Loucy (cell line): Measurements from ENCODE around the gene ZFYVE21.

Source experiments
- H2AFZ ChIP-seq: fragments of 200-600 bp; sonication (generic); 2 replicates; pipeline ENCODE4 v1.6.0; 2016; ENCODE audit warnings: antibody characterized with exemption, mild to moderate bottlenecking, low read length, moderate library complexity
- H3F3A ChIP-seq: fragments of 200-600 bp; 2 replicates; pipeline ENCODE4 v1.6.0; 2016; ENCODE audit warnings: antibody characterized with exemption, low read depth, mild to moderate bottlenecking
- H3K27me3 ChIP-seq: fragments of 200-600 bp; sonication (generic); 2 replicates; pipeline ENCODE4 v1.6.1; 2014; ENCODE audit warnings: low read length, mild to moderate bottlenecking; ENCODE audit not compliant: insufficient read depth, poor library complexity, severe bottlenecking
- H3K36me3 ChIP-seq: fragments of 200-600 bp; sonication (generic); 2 replicates; pipeline ENCODE4 v1.6.1; 2016; ENCODE audit warnings: low read length; ENCODE audit not compliant: insufficient read depth
- H3K4me1 ChIP-seq: fragments of 200-600 bp; sonication (generic); 2 replicates; pipeline ENCODE4 v1.5.1; 2014; ENCODE audit warnings: low read length, mild to moderate bottlenecking; ENCODE audit not compliant: insufficient read depth, poor library complexity, severe bottlenecking
- H3K4me2 ChIP-seq: fragments of 200-600 bp; sonication (generic); 2 replicates; pipeline ENCODE4 v1.6.0; 2014; ENCODE audit warnings: antibody characterized with exemption, low read length, low read depth, mild to moderate bottlenecking; ENCODE audit not compliant: poor library complexity, severe bottlenecking
- H3K4me3 ChIP-seq: fragments of 200-600 bp; sonication (generic); 2 replicates; pipeline ENCODE4 v1.5.1; 2014; ENCODE audit warnings: low read length, mild to moderate bottlenecking, mixed read lengths; ENCODE audit not compliant: poor library complexity, severe bottlenecking
- H3K79me2 ChIP-seq: fragments of 200-600 bp; sonication (generic); 2 replicates; pipeline ENCODE4 v1.6.1; 2014; ENCODE audit warnings: low read length; ENCODE audit not compliant: insufficient read depth
- H3K9ac ChIP-seq: fragments of 200-600 bp; sonication (generic); 2 replicates; pipeline ENCODE4 v1.6.0; 2014; ENCODE audit warnings: mild to moderate bottlenecking, low read depth, low read length, moderate library complexity; ENCODE audit not compliant: poor library complexity, severe bottlenecking
- H3K9me2 ChIP-seq: fragments of 200-600 bp; sonication (generic); replicated peaks from 2 replicates; pipeline ENCODE4 v1.6.1; 2016; ENCODE audit warnings: low read depth, low read length, mixed read lengths
- H3K9me3 ChIP-seq: fragments of 200-600 bp; sonication (generic); 2 replicates; pipeline ENCODE4 v1.6.1; 2014; ENCODE audit warnings: mild to moderate bottlenecking, antibody characterized with exemption, low read length, low read depth; ENCODE audit not compliant: insufficient read depth
- H4K20me1 ChIP-seq: fragments of 200-600 bp; sonication (generic); 2 replicates; pipeline ENCODE4 v1.6.0; 2014; ENCODE audit warnings: antibody characterized with exemption, low read length, mild to moderate bottlenecking; ENCODE audit not compliant: insufficient read depth, poor library complexity, severe bottlenecking
- EZH2phosphoT487 ChIP-seq: fragments of 200-600 bp; IDR thresholded peaks from 2 replicates; pipeline ENCODE4 v1.6.1; 2018; ENCODE audit warnings: antibody characterized with exemption, mild to moderate bottlenecking, moderate library complexity, borderline replicate concordance
- TF ChIP-seq, protein P1 (sequence below): fragments of 200-600 bp; sonication (generic); conservative IDR thresholded peaks from 2 replicates; pipeline ENCODE4 v1.5.1; 2014; ENCODE audit warnings: mild to moderate bottlenecking, antibody characterized with exemption, low read length

ZFYVE21 gene

GRCh38 chr14:103714063-103714724, 1.4 kb upstream of the ZFYVE21 start:
- Histone ChIP-seq H2AFZ (no peak overlapping the region), H3K9me3 (no peaks in the 10 kb centered on the region), H3K27me3 (no peaks in the 10 kb centered on the region), H3K9ac (peak overlapping the region; percentile 78), H3F3A (no peaks in the 10 kb centered on the region), H3K9me2 (no peaks in the 10 kb centered on the region), H3K4me3 (peak overlapping the region; percentile 78), H4K20me1 (peaks cover 9% of the 10 kb centered on the region), H3K36me3 (no peaks in the 10 kb centered on the region), H3K4me2 (peak overlapping the region; percentile 94), H3K79me2 (peaks cover 35% of the 10 kb centered on the region), H3K4me1 (peaks cover 12% of the 10 kb centered on the region)
- TF ChIP-seq EZH2phosphoT487, result no peak

DNA sequence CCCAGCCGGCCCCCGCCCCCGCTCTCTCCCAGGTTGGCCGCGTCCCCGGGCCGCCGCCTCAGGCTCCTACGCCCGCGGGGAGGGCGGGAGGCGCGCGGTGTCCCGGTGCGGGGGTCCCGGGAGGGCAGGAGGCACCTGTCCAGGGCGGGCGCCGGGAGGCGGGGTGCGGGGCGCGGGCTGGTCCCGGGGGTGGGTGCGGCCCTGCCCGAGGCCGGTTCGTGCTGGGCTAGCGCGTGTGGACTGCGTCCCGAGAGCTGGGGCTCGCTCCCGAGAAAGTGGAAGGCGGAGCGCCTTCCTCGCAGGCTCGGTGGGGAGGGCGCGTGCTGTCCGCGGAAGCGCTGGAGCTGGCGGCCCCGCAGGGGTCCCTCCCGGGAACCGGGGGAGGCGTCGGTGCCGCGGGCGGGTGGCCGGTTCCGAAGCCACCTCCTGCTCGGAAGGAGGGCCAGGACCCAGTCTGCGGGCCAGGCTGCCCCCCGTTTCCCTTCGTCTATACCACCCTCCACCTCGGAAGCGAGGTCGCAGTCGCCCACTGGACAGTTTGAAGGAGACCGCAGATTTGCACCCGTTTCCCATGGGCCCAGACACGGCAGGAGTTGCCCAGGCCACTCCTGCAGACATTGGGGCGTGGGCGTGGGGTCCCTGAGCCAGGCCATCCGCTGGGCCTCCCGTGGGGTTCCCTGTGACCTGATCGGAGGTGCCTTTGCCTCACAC, 636 bp downstream of the ZFYVE21 start:
- Histone ChIP-seq H3K27me3 (no peaks in the 10 kb centered on the region), H3K4me3 (peak overlapping the region; percentile 76), H3K9me2 (no peaks in the 10 kb centered on the region), H3K36me3 (no peaks in the 10 kb centered on the region), H3F3A (no peaks in the 10 kb centered on the region), H3K9me3 (no peaks in the 10 kb centered on the region), H3K4me1 (peaks cover 12% of the 10 kb centered on the region), H4K20me1 (peaks cover 9% of the 10 kb centered on the region), H3K4me2 (peak overlapping the region; percentile 77), H2AFZ (peak overlapping the region; percentile 31; the same call in 1 of the 2 replicates), H3K9ac (peak overlapping the region; percentile 74), H3K79me2 (peaks cover 43% of the 10 kb centered on the region)
- TF ChIP-seq, protein P1, sequence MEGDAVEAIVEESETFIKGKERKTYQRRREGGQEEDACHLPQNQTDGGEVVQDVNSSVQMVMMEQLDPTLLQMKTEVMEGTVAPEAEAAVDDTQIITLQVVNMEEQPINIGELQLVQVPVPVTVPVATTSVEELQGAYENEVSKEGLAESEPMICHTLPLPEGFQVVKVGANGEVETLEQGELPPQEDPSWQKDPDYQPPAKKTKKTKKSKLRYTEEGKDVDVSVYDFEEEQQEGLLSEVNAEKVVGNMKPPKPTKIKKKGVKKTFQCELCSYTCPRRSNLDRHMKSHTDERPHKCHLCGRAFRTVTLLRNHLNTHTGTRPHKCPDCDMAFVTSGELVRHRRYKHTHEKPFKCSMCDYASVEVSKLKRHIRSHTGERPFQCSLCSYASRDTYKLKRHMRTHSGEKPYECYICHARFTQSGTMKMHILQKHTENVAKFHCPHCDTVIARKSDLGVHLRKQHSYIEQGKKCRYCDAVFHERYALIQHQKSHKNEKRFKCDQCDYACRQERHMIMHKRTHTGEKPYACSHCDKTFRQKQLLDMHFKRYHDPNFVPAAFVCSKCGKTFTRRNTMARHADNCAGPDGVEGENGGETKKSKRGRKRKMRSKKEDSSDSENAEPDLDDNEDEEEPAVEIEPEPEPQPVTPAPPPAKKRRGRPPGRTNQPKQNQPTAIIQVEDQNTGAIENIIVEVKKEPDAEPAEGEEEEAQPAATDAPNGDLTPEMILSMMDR, result no peak
- no peak for TF ChIP-seq EZH2phosphoT487

DNA sequence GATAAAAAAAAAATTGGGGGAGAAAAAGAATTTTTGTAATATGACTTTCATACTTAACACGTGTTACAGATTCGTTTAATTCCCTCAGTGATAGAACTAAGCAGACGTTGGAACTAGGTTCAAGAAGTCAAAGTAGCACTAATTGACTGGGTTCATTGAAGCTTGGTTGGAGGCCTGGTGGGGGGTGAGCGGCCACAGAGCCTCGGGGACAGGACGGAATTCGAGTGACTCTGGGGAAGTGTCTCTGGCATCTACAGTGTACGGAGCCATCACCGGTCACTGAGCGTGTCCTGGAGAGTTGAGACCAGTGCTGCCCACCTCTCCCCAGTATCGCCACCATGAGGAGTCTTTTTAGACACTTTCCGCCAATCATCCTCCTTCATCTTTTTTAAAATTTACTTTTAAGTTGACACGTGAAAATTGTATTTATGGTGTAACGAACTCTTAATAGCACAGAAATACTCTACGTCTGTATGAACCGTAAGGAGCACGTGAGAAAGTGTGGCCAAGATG, 1.3 kb downstream of the ZFYVE21 start:
- Histone ChIP-seq H3K4me1 (peaks cover 12% of the 10 kb centered on the region), H3K4me2 (peak overlapping the region; percentile 77), H3K9ac (peak overlapping the region; percentile 74), H2AFZ (no peak overlapping the region), H3K4me3 (peak overlapping the region; percentile 76), H3K79me2 (peaks cover 43% of the 10 kb centered on the region), H3K9me2 (no peaks in the 10 kb centered on the region), H4K20me1 (peaks cover 9% of the 10 kb centered on the region), H3F3A (no peaks in the 10 kb centered on the region), H3K27me3 (no peaks in the 10 kb centered on the region), H3K36me3 (no peaks in the 10 kb centered on the region), H3K9me3 (no peaks in the 10 kb centered on the region)
- no peak for TF ChIP-seq EZH2phosphoT487
- TF ChIP-seq, protein P1, result no peak
